RWPE1 (cell line): ENCODE data around the gene WEE2.

Experiments
- CTCF ChIA-PET: fragments of 350-600 bp; sonication (Branson Sonifier 250); formaldehyde crosslinking; extraction: SDS; loops from one replicate; lab custom pipeline; 2021; lab: Yijun Ruan, JAX
- POLR2A ChIA-PET: fragments of 400-600 bp; formaldehyde crosslinking; extraction: SDS; loops from one replicate; lab custom pipeline; 2020; ENCODE audit warnings: antibody characterized with exemption; ENCODE audit not compliant: low non-redundant PET; lab: Yijun Ruan, JAX
- DNase-seq: peaks from one replicate; pipeline ENCODE4 v3.0.0; 2012; ENCODE audit warnings: low spot score
- H3K27ac ChIP-seq: fragments of 450-650 bp; 2 replicates; pipeline ENCODE4 v1.5.1; 2017
- CTCF ChIP-seq: fragments of 450-650 bp; conservative IDR thresholded peaks from 2 replicates; pipeline ENCODE4 v1.5.1; 2017; ENCODE audit warnings: low read depth, mild to moderate bottlenecking

WEE2 gene

GRCh38 chr7:141666071-141666470 lies 42.1 kb upstream of the WEE2 start:
- no peak for TF ChIP-seq CTCF
- DNase-seq, result no peak
- CTCF ChIA-PET, result no interaction called here
- POLR2A ChIA-PET, result no interaction called here
- H3K27ac ChIP-seq, result no peak overlapping the region

- TF ChIP-seq CTCF, result no peak
- DNase-seq, result no peak
- no peak overlapping the region for H3K27ac ChIP-seq
- ChIA-PET POLR2A (no interaction called here), CTCF (no interaction called here)
Observed at GRCh38 chr7:141668853-141669252, 39.3 kb upstream of the WEE2 start.

GRCh38 chr7:141671705-141672496 lies 36.3 kb upstream of the WEE2 start:
- TF ChIP-seq CTCF, result no peak
- ChIA-PET CTCF (no interaction called here), POLR2A (no interaction called here)
- no peak for DNase-seq
- H3K27ac ChIP-seq, result no peak overlapping the region

- no peak overlapping the region for H3K27ac ChIP-seq
- TF ChIP-seq CTCF, result no peak
- CTCF ChIA-PET, result no interaction called here
- POLR2A ChIA-PET, result no interaction called here
- no peak for DNase-seq
Observed at GRCh38 chr7:141673346-141673745, 34.8 kb upstream of the WEE2 start.

- H3K27ac ChIP-seq, result peak overlapping the region; percentile 86
- TF ChIP-seq CTCF, result no peak
- ChIA-PET CTCF (no interaction called here), POLR2A (no interaction called here)
- DNase-seq, result peak; percentile 62
Observed at GRCh38 chr7:141674171-141674671, 33.9 kb upstream of the WEE2 start.

GRCh38 chr7:141674702-141675101 lies 33.5 kb upstream of the WEE2 start:
- H3K27ac ChIP-seq, result peak overlapping the region; percentile 86
- TF ChIP-seq CTCF, result no peak; the same call in 1 of the 2 replicates
- DNase-seq, result no peak
- POLR2A ChIA-PET, result no interaction called here
- CTCF ChIA-PET, result no interaction called here
